MM.1S (cell line): ENCODE data around the gene IFNG.

ENCODE experiments used
- CTCF ChIP-seq: fragments of 300-600 bp; sonication (generic); IDR thresholded peaks from 2 replicates; pipeline ENCODE4 v1.5.1; 2016; ENCODE audit warnings: antibody characterized with exemption, low read length, mixed read lengths
- EZH2 ChIP-seq: fragments of 300-600 bp; sonication (generic); optimal IDR thresholded peaks from 2 replicates; pipeline ENCODE3; 2017; ENCODE audit warnings: low read depth, mild to moderate bottlenecking, antibody characterized with exemption, low read length, mixed read lengths

- no peak for TF ChIP-seq CTCF
- TF ChIP-seq EZH2, result no peak
Observed at GRCh38 chr12:68139001-68139400, 20.5 kb downstream of the IFNG start.
